Stimulated activated CD4-positive, alpha-beta T cell treated with anti-CD3 and anti-CD28 coated beads, Interleukin-1b, Interleukin-23, amount 100 ng/mL, for 48 hours (primary cell): ENCODE data around the gene TMEM272.

Experiments
- DNase-seq: peaks from one replicate; pipeline ENCODE4 v3.0.0-alpha.2; 2020

The TMEM272 gene, protein sequence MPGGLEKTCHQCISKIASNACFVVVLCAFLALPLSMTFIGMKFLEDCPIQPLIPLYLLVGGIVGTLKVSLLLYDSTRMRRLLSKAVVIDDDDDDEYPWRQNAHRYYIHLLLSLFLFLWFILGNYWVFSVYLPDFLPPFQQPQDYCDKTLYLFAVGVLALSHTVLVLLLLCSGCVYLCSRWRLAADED

GRCh38 chr13:51844862-51845573 lies at the start of gene TMEM272:
Gene TMEM272 (minus strand): TSS chr13:51845177. CDS start chr13:51838530, 6,647 bp downstream.
- peak; percentile 68 for DNase-seq

DNA sequence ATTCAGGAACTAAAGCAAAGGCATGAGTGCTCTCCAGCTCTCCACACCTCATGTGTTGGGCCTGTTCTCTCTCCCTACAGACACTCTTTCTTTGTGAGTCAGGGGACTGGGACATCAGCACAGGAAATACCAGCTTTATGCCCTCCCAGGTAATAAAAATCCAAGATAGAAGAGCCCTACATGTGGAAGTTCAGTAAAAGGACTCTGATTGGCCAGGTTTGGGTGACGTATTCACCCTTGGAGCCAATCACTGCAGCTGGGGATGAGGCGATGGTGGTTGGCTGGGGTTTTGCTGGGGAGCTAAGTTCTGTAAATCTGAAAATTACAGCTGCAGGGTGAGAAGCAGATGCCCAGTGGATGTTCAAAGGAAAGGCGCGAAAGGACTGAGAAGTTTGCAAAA lies 49.3 kb upstream of the TMEM272 start:
- no peak for DNase-seq

DNA sequence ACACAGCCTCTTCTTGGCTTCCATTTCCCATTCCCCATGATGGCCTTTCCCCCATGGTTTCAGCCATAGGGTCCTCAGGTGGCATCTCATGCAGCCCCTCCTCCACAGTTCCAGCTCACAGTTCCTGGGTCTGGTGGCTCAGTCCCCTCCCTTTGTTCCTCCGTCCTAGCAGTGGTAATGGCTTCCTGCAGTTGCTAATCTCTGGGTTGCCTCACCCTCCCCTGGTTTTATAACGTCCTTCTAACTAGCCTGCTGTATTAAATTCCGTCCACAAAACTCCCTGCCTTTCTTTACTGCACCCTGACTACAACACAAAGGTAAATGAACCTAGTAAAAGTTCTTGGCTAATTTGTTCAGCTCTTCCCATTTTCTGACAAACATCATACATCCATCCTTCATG lies 47.7 kb upstream of the TMEM272 start:
- no peak for DNase-seq

- no peak for DNase-seq
These were observed 42.5 kb upstream of the TMEM272 start for GRCh38 chr13:51887468-51887867.

- DNase-seq = no peak
These were observed 40.7 kb upstream of the TMEM272 start for GRCh38 chr13:51885651-51886050.

- DNase-seq = no peak
These were observed 38.2 kb upstream of the TMEM272 start for GRCh38 chr13:51883226-51883600.

- DNase-seq = no peak
These were observed 37.7 kb upstream of the TMEM272 start for GRCh38 chr13:51882570-51883225.

- no peak for DNase-seq
These were observed 36.3 kb upstream of the TMEM272 start for GRCh38 chr13:51881296-51881695.

- DNase-seq = no peak
These were observed 34.2 kb upstream of the TMEM272 start for GRCh38 chr13:51879133-51879532.

DNA sequence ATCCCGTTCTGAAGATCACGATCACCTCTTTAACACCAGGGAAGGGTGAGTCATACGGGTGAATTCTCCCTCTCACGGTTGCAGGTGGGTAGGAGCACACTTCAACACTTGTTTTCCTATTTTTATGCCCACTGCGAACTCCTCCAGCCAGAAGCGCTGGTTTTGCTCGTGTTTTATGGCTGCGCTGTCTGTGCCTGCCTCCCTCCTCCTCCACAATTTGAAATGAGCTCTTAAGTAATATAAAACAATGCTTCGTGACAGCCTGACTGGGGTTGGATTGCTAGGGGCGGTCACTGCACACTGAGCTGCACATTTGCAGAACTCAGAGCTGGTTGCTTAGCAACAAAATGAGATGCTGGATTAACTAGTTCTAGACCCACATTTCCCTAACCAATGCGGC lies 29.7 kb upstream of the TMEM272 start:
- DNase-seq = no peak

DNA sequence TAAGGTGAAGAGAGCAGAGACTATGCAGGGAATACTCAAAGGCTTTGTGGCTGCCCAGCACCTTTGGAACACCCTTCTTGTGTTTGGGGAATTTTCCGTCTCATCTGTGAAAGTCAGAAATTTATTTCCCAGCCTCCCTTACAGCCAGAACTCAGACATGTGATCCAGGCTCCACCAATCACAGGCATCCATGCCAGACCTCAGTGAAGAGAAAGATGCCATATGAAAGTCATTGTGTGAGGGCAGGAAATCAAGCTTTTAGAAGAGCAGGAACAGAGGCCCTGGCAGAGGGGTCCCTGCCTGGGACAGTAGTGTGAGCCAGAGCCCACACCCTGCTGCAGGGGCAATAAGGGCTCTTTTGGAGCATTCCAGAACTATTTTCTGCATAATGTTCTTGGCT lies 28.9 kb upstream of the TMEM272 start:
- no peak for DNase-seq

- DNase-seq = no peak
These were observed 28.3 kb upstream of the TMEM272 start for GRCh38 chr13:51873117-51873798.

GRCh38 chr13:51870616-51871015 lies 25.6 kb upstream of the TMEM272 start:
- no peak for DNase-seq

DNA sequence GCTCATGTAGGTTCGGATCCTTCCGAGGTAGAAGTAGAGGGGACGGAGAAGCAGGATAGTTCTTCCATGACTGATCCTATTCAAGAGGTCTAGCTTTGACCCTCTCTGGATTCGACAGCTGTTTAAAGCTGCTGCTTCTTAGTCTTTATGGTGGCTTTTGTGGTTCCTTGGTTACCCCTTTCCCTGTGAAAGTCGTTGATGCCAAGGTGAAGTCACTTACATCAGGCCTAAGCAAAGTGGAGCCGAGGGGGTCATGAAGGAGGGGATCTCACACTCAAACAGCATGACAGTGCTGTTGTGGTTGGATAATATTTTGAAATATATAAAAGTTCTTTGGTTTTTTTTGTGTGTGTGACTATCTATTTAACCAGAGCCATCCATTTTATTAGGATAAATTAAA lies 24.9 kb upstream of the TMEM272 start:
- no peak for DNase-seq

DNA sequence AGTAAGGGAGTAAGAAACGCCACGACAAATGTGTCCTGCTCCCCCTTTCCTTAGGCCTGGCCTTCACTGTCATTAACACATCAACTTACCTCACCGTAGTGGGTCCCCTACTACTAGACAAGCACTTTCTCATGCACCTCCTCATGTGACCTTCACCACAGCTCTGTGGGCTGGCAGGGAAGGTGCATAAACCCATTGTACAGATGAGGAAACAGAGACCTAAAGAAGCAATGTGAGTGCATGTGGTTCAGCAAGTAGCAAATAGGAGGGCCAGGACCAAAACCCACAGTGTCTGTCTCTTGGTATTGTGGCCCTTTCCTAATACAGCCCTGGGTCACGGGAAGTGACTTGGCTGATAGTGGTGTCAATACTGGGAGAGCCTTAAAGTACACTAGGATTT lies 22.1 kb upstream of the TMEM272 start:
- no peak for DNase-seq

GRCh38 chr13:51865838-51866237 lies 20.9 kb upstream of the TMEM272 start:
- no peak for DNase-seq

DNA sequence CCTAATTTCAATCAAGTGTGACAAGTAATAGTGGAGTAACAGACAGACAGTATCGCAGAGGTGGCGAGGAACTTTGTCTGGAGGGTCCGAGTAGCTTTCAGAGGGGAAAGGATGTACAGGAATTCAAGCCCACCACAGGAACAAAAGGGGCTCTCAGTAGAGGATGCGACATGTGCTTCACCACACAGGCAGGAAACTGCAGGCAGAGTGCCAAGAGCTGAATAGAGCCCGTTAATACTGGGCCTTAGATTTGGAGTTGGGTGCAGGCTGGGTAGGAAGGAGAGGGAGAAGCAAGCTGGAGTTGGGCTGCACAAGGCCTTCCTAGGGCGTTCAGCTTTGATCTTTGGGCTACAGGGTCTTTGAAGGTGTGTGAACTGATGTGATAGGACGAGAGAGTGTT lies 18.0 kb upstream of the TMEM272 start:
- no peak for DNase-seq

DNA sequence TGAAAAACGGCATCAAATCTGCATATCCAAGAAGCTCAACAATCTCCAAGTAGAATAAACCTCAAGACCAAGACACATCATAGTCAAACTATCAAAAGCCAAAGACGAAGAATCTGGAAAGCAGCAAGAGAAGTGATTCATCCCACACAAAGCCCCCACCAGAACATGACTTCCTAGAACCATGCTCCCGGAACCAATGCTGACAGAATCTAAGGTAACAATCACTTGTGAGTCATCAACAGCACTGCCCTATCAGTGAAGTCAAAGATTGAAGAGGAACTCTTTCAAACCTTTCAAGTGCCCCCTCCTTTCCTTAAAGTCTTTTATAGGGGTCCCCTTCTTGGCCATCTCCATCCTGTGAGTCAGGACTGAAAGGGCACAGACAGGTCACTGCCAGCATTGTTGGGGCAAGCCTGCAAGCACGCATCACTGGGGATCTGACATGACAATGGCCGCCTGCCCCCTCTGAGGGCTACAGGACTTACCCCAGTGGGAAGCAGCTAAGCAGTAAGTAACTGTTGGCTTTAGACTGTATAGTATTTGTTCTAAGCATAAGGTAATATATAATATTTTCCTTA lies 16.8 kb upstream of the TMEM272 start, which contains the start of gene CCDC70:
Gene CCDC70, plus strand, starts transcription at position 247 of the 578 bp plus-strand sequence. CDS start 3,443 bp downstream, outside the sequence.
- DNase-seq = peak; percentile 47

- DNase-seq = no peak
These were observed 13.7 kb upstream of the TMEM272 start for GRCh38 chr13:51858433-51859247.

GRCh38 chr13:51856998-51857397 lies 12.0 kb upstream of the TMEM272 start:
- DNase-seq = no peak

DNA sequence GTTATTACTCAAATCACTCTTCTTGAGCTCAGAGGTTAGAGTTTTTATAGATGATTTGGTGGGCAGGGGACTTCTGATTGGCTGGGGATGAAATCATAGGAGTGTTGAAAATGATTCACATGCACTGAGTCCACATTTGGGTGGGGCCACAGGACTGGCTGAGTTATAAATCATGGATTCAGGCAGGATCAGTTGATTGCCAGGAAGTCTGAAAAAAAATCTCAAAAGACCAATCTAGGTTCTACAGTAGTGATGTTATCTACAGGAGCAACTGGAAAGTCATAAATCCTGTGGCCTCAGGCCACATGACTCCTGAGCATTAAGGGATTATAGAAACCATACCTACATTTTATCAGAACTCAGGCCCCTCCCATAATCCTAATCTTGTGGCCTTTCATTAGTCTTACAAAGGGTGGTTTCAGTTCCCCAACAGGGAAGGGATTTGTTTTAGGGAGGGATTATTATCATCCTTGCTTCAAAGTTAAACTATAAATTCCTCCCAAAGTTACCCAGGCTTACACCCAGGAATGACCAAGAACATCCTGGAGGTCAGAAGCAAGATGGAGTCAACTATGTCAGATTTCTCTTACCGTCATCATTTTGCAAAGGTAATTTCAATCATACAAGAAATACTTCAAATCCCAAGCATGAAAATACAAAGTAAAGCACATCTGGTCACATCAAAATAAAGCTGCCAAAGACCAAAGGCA lies 11.2 kb upstream of the TMEM272 start:
- DNase-seq = no peak
